ENCODE results near the gene FBXL15. TPM values are rescaled to one million over a fixed set of nuclear protein-coding genes. Genes with fewer than 3 reads are reported as not detected.

The FBXL15 gene
- total RNA-seq, 4 donors from 2014 or later, result 14.2 to 34.8 (median 21.0) TPM

GRCh38 chr10:102399217-102400021 is 21.2 kb upstream of the FBXL15 start:
- peak; percentile 67 to 85 for DNase-seq
- peak; percentile 65 to 69 for ATAC-seq
- Histone ChIP-seq H3K9me3 (no peaks in the 10 kb centered on the region), H3K4me3 (peak overlapping the region; percentile 62 to 74 (median 73)), H3K36me3 (peaks cover 0 to 33% of the 10 kb centered on the region in 2 donors), H3K4me1 (peaks cover 19% of the 10 kb centered on the region in 2 donors), H3K27me3 (no peaks in the 10 kb centered on the region), H3K27ac (peak overlapping the region; percentile 82 to 96 (median 92))
- intact Hi-C loops (cut with DNase I; ENCODE audit: low total_unique reads) (loop anchor here (1.0 to 5.0 kb wide), 4 partner anchors 22 to 230 kb away; partner anchors contain the start of genes C10orf95 and PITX3), in situ Hi-C loops (cut with MboI; ENCODE audit: low sequenced_read_pairs in 4 of 4) (loop anchor here in 3 of 4 donors (10.0 to 25.0 kb wide), 2 partner anchors 185 to 188 kb away; no protein-coding TSS in a partner anchor)
- peak; percentile 36 to 53 for TF ChIP-seq POLR2A (IDR thresholded peaks at IDR 0.05)
- peak; percentile 93 to 98 (median 97) for TF ChIP-seq CTCF (IDR thresholded peaks at IDR 0.05 in 4 of 5, conservative IDR thresholded peaks at IDR 0.05 in 1 of 5)

- peaks cover 14 to 19% of the 10 kb centered on the region in 2 donors for H3K4me1 ChIP-seq
- intact Hi-C loops (cut with DNase I; ENCODE audit: low total_unique reads), result no loop called here
- DNase-seq, result no peak
Observed at GRCh38 chr10:102400076-102400475, 20.6 kb upstream of the FBXL15 start.

GRCh38 chr10:102400598-102401341 is 19.9 kb upstream of the FBXL15 start:
- TF ChIP-seq POLR2A (IDR thresholded peaks at IDR 0.05), result no peak
- TF ChIP-seq CTCF (IDR thresholded peaks at IDR 0.05 in 4 of 5, conservative IDR thresholded peaks at IDR 0.05 in 1 of 5), result no peak
- H3K4me1 ChIP-seq, result peaks cover 12 to 19% of the 10 kb centered on the region in 2 donors
- no peak overlapping the region for H3K4me3 ChIP-seq
- no peaks in the 10 kb centered on the region for H3K27me3 ChIP-seq
- in situ Hi-C loops (cut with MboI; ENCODE audit: low sequenced_read_pairs in 4 of 4) (no loop called here), intact Hi-C loops (cut with DNase I; ENCODE audit: low total_unique reads) (no loop called here)
- ATAC-seq (no peak), DNase-seq (no peak)
- H3K9me3 ChIP-seq, result no peaks in the 10 kb centered on the region
- H3K27ac ChIP-seq, result no peak overlapping the region
- H3K36me3 ChIP-seq, result peaks cover 0 to 33% of the 10 kb centered on the region in 2 donors

More at GRCh38 chr10:102400076-102400475, 20.6 kb upstream of the FBXL15 start:
- peaks cover 0 to 33% of the 10 kb centered on the region in 2 donors for H3K36me3 ChIP-seq
- H3K9me3 ChIP-seq, result no peaks in the 10 kb centered on the region
- no peak for ATAC-seq
- no peak overlapping the region for H3K4me3 ChIP-seq
- in situ Hi-C loops (cut with MboI; ENCODE audit: low sequenced_read_pairs in 4 of 4), result no loop called here
- no peak for TF ChIP-seq CTCF (IDR thresholded peaks at IDR 0.05 in 4 of 5, conservative IDR thresholded peaks at IDR 0.05 in 1 of 5)
- TF ChIP-seq POLR2A (IDR thresholded peaks at IDR 0.05), result no peak
- H3K27ac ChIP-seq, result peak overlapping the region in 2 of 4 donors; percentile 82 to 95
- H3K27me3 ChIP-seq, result no peaks in the 10 kb centered on the region

- in situ Hi-C loops (cut with MboI; ENCODE audit: low sequenced_read_pairs in 4 of 4), result no loop called here
- Histone ChIP-seq H3K36me3 (peaks cover 0 to 33% of the 10 kb centered on the region in 2 donors), H3K9me3 (no peaks in the 10 kb centered on the region), H3K4me1 (peaks cover 10 to 14% of the 10 kb centered on the region in 2 donors), H3K27ac (no peak overlapping the region), H3K27me3 (no peaks in the 10 kb centered on the region), H3K4me3 (no peak overlapping the region)
- intact Hi-C loops (cut with DNase I; ENCODE audit: low total_unique reads), result no loop called here
- TF ChIP-seq POLR2A (IDR thresholded peaks at IDR 0.05) (no peak), CTCF (IDR thresholded peaks at IDR 0.05 in 4 of 5, conservative IDR thresholded peaks at IDR 0.05 in 1 of 5) (no peak)
- DNase-seq (no peak), ATAC-seq (no peak)
Observed at GRCh38 chr10:102401342-102401654, 19.3 kb upstream of the FBXL15 start.
